ENCODE measurements around the gene RERE. TPM values are rescaled to one million over a fixed set of nuclear protein-coding genes. Genes with fewer than 3 reads are reported as not detected.

RERE gene
- total RNA-seq, 1 experiment from 2014 or later = 40.6 TPM

DNA sequence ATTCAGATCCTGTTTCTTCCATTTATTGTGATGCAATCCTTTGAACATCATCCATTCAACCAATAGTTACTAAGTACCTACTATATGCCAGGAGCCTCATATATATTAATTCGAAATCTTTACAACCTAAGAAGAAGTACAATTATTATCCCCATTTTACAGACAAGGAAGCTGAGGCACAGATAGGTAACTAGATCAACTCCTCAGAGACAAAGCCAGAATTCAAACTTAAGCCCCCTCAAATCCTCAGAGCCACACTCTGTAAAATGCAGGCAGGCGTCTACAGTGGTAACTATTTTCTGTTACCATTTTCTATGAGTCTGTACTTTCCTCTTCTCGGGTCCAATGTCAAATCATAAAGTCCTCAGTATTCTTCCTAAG is 391.7 kb downstream of the RERE start:
- H3K27me3 ChIP-seq (ENCODE audit: insufficient read depth, low read length) = no peaks in the 10 kb centered on the region
- RAD21 ChIA-PET (ENCODE audit: low non-redundant PET in 1 of 2, low total read pairs in 2 of 2, uncharacterized antibody in 2 of 2, unreplicated experiment in 2 of 2) = no interaction called here
- H3K9ac ChIP-seq (ENCODE audit: low read length) = no peak overlapping the region
- peaks cover 17 to 25% of the 10 kb centered on the region in 2 experiments for H3K4me1 ChIP-seq (ENCODE audit: control insufficient read depth in 1 of 2, insufficient read depth in 2 of 2, low read length in 2 of 2)
- H4K20me1 ChIP-seq (ENCODE audit: insufficient read depth) = no peaks in the 10 kb centered on the region
- no peaks in the 10 kb centered on the region for H3K36me3 ChIP-seq (ENCODE audit: control insufficient read depth in 1 of 2, insufficient read depth in 2 of 2, low read length in 2 of 2)
- CTCF ChIA-PET = no interaction called here
- H3K79me2 ChIP-seq (ENCODE audit: insufficient read depth, low read length) = peaks cover 9% of the 10 kb centered on the region; the same call in 1 of the 2 replicates
- intact Hi-C loops (cut with micrococcal nuclease) = no loop called here
- TF ChIP-seq, protein P1, sequence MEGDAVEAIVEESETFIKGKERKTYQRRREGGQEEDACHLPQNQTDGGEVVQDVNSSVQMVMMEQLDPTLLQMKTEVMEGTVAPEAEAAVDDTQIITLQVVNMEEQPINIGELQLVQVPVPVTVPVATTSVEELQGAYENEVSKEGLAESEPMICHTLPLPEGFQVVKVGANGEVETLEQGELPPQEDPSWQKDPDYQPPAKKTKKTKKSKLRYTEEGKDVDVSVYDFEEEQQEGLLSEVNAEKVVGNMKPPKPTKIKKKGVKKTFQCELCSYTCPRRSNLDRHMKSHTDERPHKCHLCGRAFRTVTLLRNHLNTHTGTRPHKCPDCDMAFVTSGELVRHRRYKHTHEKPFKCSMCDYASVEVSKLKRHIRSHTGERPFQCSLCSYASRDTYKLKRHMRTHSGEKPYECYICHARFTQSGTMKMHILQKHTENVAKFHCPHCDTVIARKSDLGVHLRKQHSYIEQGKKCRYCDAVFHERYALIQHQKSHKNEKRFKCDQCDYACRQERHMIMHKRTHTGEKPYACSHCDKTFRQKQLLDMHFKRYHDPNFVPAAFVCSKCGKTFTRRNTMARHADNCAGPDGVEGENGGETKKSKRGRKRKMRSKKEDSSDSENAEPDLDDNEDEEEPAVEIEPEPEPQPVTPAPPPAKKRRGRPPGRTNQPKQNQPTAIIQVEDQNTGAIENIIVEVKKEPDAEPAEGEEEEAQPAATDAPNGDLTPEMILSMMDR (IDR thresholded peaks at IDR 0.05 in 2 of 3, conservative IDR thresholded peaks at IDR 0.05 in 1 of 3; ENCODE audit: borderline replicate concordance in 1 of 3, insufficient read depth in 1 of 3, low read depth in 2 of 3, low read length in 2 of 3) = no peak
- TF ChIP-seq YY1 (IDR thresholded peaks at IDR 0.05; ENCODE audit: extremely low read depth, insufficient replicate concordance, low read depth, low read length) (no peak), TCF7L2 (IDR thresholded peaks at IDR 0.05; ENCODE audit: borderline replicate concordance, extremely low read depth, insufficient read depth, insufficient read length) (no peak), ELF1 (IDR thresholded peaks at IDR 0.05; ENCODE audit: borderline replicate concordance, low read depth) (no peak)
- TF ChIP-seq, protein P2, sequence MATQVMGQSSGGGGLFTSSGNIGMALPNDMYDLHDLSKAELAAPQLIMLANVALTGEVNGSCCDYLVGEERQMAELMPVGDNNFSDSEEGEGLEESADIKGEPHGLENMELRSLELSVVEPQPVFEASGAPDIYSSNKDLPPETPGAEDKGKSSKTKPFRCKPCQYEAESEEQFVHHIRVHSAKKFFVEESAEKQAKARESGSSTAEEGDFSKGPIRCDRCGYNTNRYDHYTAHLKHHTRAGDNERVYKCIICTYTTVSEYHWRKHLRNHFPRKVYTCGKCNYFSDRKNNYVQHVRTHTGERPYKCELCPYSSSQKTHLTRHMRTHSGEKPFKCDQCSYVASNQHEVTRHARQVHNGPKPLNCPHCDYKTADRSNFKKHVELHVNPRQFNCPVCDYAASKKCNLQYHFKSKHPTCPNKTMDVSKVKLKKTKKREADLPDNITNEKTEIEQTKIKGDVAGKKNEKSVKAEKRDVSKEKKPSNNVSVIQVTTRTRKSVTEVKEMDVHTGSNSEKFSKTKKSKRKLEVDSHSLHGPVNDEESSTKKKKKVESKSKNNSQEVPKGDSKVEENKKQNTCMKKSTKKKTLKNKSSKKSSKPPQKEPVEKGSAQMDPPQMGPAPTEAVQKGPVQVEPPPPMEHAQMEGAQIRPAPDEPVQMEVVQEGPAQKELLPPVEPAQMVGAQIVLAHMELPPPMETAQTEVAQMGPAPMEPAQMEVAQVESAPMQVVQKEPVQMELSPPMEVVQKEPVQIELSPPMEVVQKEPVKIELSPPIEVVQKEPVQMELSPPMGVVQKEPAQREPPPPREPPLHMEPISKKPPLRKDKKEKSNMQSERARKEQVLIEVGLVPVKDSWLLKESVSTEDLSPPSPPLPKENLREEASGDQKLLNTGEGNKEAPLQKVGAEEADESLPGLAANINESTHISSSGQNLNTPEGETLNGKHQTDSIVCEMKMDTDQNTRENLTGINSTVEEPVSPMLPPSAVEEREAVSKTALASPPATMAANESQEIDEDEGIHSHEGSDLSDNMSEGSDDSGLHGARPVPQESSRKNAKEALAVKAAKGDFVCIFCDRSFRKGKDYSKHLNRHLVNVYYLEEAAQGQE (IDR thresholded peaks at IDR 0.05; ENCODE audit: low read depth) = no peak
- H3K9me3 ChIP-seq (ENCODE audit: control insufficient read depth in 1 of 2, insufficient read depth in 1 of 2, low read depth in 1 of 2, low read length in 2 of 2) = no peaks in the 10 kb centered on the region
- no peak overlapping the region for H3K4me3 ChIP-seq (replicated peaks in 1 of 2; ENCODE audit: low read depth in 1 of 2, low read length in 2 of 2)
- no peak overlapping the region for H3K27ac ChIP-seq (ENCODE audit: low read depth, low read length)
- ATAC-seq = no peak
- no peak for DNase-seq (ENCODE audit: low read depth, low spot score)
- no peak overlapping the region for H3K4me2 ChIP-seq (ENCODE audit: low read length)
- POLR2A ChIA-PET = no interaction called here
- H2AFZ ChIP-seq (ENCODE audit: low read depth, low read length, poor library complexity, severe bottlenecking) = no peak overlapping the region
- H3K9me2 ChIP-seq (ENCODE audit: insufficient read depth) = no peaks in the 10 kb centered on the region
- BruUV-seq (replicated peaks) = no TSS peak
